GM12891 (cell line): ENCODE measurements around the gene FGF14.

Experiments
- POLR2A ChIP-seq: IDR thresholded peaks from 2 replicates; pipeline ENCODE4 v1.6.1; 2011; ENCODE audit warnings: low read depth, low read length, control low read depth
- POLR2AphosphoS5 ChIP-seq: IDR thresholded peaks from 2 replicates; pipeline ENCODE4 v1.6.1; 2011; ENCODE audit warnings: low read depth, low read length, control low read depth

GRCh38 chr13:101728615-101729014 lies 673.2 kb downstream of the FGF14 start:
- TF ChIP-seq POLR2AphosphoS5 (no peak), POLR2A (no peak)
